GM19468 (cell line): ENCODE measurements around the gene PGBD5.

Source experiments
- ATAC-seq: cut with Tn5 transposase; IDR thresholded peaks from one replicate; pipeline ENCODE4 v1.9.1; 2021; ENCODE audit warnings: mild to moderate bottlenecking, moderate library complexity, moderate number of reproducible peaks; ENCODE audit not compliant: unreplicated experiment; ENCODE audit errors: extremely low read depth

Gene PGBD5

GRCh38 chr1:230355128-230355527 lies 71.0 kb downstream of the PGBD5 start:
- ATAC-seq: no peak

- ATAC-seq: no peak
Observed at GRCh38 chr1:230354005-230354404, 72.1 kb downstream of the PGBD5 start.

GRCh38 chr1:230352537-230352936 lies 73.6 kb downstream of the PGBD5 start:
- no peak for ATAC-seq

- ATAC-seq: no peak
Observed at GRCh38 chr1:230351983-230352382, 74.1 kb downstream of the PGBD5 start.

GRCh38 chr1:230351514-230351913 lies 74.6 kb downstream of the PGBD5 start:
- ATAC-seq: no peak

GRCh38 chr1:230350208-230350921 lies 75.8 kb downstream of the PGBD5 start:
- no peak for ATAC-seq

- ATAC-seq: no peak
Observed at GRCh38 chr1:230349020-230349393, 77.1 kb downstream of the PGBD5 start.

GRCh38 chr1:230348386-230349019 lies 77.6 kb downstream of the PGBD5 start:
- ATAC-seq: no peak

- no peak for ATAC-seq
Observed at GRCh38 chr1:230347896-230348295, 78.2 kb downstream of the PGBD5 start.

- no peak for ATAC-seq
Observed at GRCh38 chr1:230345139-230345885, 80.8 kb downstream of the PGBD5 start.

GRCh38 chr1:230342699-230343098 lies 83.4 kb downstream of the PGBD5 start:
- no peak for ATAC-seq

- no peak for ATAC-seq
Observed at GRCh38 chr1:230342019-230342418, 84.1 kb downstream of the PGBD5 start.

- ATAC-seq: no peak
Observed at GRCh38 chr1:230341162-230341546, 85.0 kb downstream of the PGBD5 start.

GRCh38 chr1:230340526-230341161 lies 85.5 kb downstream of the PGBD5 start:
- ATAC-seq: no peak

GRCh38 chr1:230339033-230339432 lies 87.1 kb downstream of the PGBD5 start:
- ATAC-seq: no peak

- ATAC-seq: no peak
Observed at GRCh38 chr1:230337266-230337665, 88.9 kb downstream of the PGBD5 start.

GRCh38 chr1:230335861-230336522 lies 90.1 kb downstream of the PGBD5 start:
- ATAC-seq: no peak

- ATAC-seq: no peak
Observed at GRCh38 chr1:230334447-230334837, 91.7 kb downstream of the PGBD5 start.

- no peak for ATAC-seq
Observed at GRCh38 chr1:230333590-230334446, 92.3 kb downstream of the PGBD5 start.
